Measurements from ENCODE around the gene RHOB. TPM values are rescaled to one million over a fixed set of nuclear protein-coding genes. Genes with fewer than 3 reads are reported as not detected.
"Not testable (repeated sequence)": the region's sequence is repeated elsewhere in the genome, so short reads cannot be mapped to it uniquely, and the experiment has no call there.

The RHOB gene
- total and polyA plus RNA-seq, 4 experiments from 2014 or later = 0.68 to 8.9 (median 4.4) TPM

DNA sequence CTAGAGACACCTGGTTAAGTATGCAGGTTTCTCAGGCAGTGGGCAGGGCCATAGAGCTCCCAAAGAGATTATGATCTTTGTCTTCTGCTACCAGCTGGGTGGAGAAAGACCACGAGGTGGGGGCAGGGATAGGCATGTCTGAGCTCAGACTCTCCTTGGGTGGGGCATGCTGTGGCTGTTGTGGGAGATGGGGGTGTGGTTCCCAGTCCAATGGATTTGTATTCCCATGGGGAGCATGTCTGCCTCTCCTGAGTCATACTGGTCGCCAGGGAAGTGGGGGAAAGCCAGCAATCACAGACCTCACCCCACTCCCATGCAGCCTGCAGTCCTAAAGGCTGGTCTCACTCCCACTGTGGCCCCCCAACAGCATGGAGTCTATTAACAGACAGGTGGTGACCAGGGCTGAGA, 31.4 kb upstream of the RHOB start:
- H3K9me3 ChIP-seq (ENCODE audit: control insufficient read depth in 1 of 2, low read length in 2 of 2) = no peaks in the 10 kb centered on the region
- peaks cover 0 to 2% (median under 1%) of the 10 kb centered on the region in 4 donors for H3K4me1 Mint-ChIP-seq
- intact Hi-C loops (cut with micrococcal nuclease) = no loop called here
- H3K27ac ChIP-seq (ENCODE audit: low read depth, low read length) = no peak overlapping the region
- ChIA-PET CTCF (ENCODE audit: partially characterized antibody) (interaction anchor here (0.7 to 6.6 kb wide), 3 partner anchors 8 to 226 kb away, joined by 4 to 94 read pairs (median 93); no protein-coding TSS in a partner anchor), POLR2A (ENCODE audit: partially characterized antibody) (no interaction called here)
- H3K4me3 ChIP-seq (ENCODE audit: low read length in 2 of 2) = no peak overlapping the region
- no peak overlapping the region for H3K27ac Mint-ChIP-seq
- H3K27me3 ChIP-seq (ENCODE audit: insufficient read depth, low read length) = no peaks in the 10 kb centered on the region
- DNase-seq = no peak
- H3K27me3 Mint-ChIP-seq = peaks cover 8 to 14% of the 10 kb centered on the region in 2 donors
- H3K9me3 Mint-ChIP-seq = peaks cover 0 to under 1% (median 0%) of the 10 kb centered on the region in 8 donors
- no peak overlapping the region for H3K4me3 Mint-ChIP-seq
- H3K36me3 Mint-ChIP-seq = no peaks in the 10 kb centered on the region
- no peaks in the 10 kb centered on the region for H3K4me1 ChIP-seq (ENCODE audit: insufficient read depth, low read length)
- H3K36me3 ChIP-seq (ENCODE audit: insufficient read depth, low read length) = no peaks in the 10 kb centered on the region

DNA sequence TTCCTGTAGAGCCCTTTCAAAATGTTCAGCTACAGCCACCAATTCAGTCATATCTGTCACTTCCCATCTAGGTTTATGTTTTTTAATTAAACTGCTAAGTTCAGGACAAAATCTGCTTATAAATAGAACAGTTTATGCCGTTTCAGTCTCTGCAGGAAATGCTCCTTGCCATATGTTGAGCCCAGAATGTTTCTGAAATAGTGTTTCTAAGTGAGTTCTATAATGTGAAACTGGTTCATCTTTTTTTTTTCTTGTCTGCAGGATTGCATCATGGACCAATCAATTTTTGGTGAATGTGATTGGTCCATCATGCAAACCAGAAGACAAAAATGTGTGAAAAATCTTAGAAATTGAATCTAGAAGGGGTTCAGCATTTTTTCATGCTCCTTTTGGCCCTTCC, 30.2 kb upstream of the RHOB start:
- H3K27ac Mint-ChIP-seq = no peak overlapping the region
- Histone ChIP-seq H3K27me3 (ENCODE audit: insufficient read depth, low read length) (no peaks in the 10 kb centered on the region), H3K4me1 (ENCODE audit: insufficient read depth, low read length) (no peaks in the 10 kb centered on the region), H3K9me3 (ENCODE audit: control insufficient read depth in 1 of 2, low read length in 2 of 2) (no peaks in the 10 kb centered on the region), H3K27ac (ENCODE audit: low read depth, low read length) (no peak overlapping the region), H3K4me3 (ENCODE audit: low read length in 2 of 2) (no peak overlapping the region), H3K36me3 (ENCODE audit: insufficient read depth, low read length) (no peaks in the 10 kb centered on the region)
- no peaks in the 10 kb centered on the region for H3K4me1 Mint-ChIP-seq
- H3K36me3 Mint-ChIP-seq = no peaks in the 10 kb centered on the region
- ChIA-PET CTCF (ENCODE audit: partially characterized antibody) (no interaction called here), POLR2A (ENCODE audit: partially characterized antibody) (no interaction called here)
- no peak for DNase-seq
- peaks cover 8 to 10% of the 10 kb centered on the region in 2 donors for H3K27me3 Mint-ChIP-seq
- no peaks in the 10 kb centered on the region for H3K9me3 Mint-ChIP-seq
- H3K4me3 Mint-ChIP-seq = no peak overlapping the region
- intact Hi-C loops (cut with micrococcal nuclease) = no loop called here

DNA sequence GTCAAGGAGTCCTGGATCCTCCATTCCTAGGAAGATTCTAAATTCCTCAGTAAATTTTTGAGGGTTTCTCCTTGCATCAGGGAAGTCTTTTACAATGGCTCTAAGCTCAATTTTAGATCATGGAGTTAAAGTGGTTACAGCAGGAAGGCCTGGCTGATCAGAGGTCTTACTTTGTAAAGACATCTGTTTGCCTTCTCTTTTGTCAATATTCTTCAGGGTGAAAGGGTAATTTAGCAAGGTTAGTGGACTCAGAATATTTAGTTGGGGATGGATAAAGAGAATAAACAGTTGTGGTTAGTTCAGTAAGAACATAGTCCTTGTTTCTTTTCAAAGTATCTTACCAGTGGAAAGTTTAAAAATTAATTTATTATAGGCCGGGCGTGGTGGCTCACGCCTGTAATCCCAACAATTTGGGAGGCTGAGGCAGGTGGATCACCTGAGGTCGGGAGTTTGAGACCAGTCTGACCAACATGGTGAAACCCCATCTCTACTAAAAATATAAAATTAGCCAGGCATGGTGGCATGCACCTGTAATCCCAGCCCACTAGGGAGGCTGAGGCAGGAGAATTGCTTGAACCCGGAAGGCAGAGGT, 29.5 kb upstream of the RHOB start:
- H3K27ac Mint-ChIP-seq; H3K9me3 Mint-ChIP-seq; H3K27me3 Mint-ChIP-seq; H3K36me3 Mint-ChIP-seq; H3K4me1 ChIP-seq (ENCODE audit: insufficient read depth, low read length); H3K4me3 Mint-ChIP-seq; H3K36me3 ChIP-seq (ENCODE audit: insufficient read depth, low read length); H3K4me3 ChIP-seq (ENCODE audit: low read length in 2 of 2); intact Hi-C loops (cut with micrococcal nuclease); H3K27me3 ChIP-seq (ENCODE audit: insufficient read depth, low read length); H3K27ac ChIP-seq (ENCODE audit: low read depth, low read length); POLR2A ChIA-PET (ENCODE audit: partially characterized antibody); CTCF ChIA-PET (ENCODE audit: partially characterized antibody); H3K9me3 ChIP-seq (ENCODE audit: control insufficient read depth in 1 of 2, low read length in 2 of 2); H3K4me1 Mint-ChIP-seq; DNase-seq: not testable (repeated sequence)

DNA sequence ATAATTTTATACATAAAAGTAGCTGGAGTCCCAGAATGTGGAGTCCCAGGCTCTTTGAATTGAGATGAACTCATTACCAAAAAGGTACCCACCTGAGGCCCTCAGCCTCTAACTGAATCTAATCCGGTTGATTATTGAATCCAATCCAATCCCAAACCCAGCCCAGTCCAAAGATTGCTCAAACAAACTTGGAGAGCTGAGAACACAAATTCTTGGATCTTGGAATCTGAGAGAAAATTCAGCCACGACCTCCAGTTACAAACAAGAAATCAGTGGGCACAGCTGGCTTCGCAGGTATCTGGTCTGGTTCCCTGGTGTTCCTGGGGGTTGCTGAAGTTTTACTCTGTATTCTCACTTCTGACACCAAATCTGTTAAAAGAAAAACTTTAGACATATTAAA, 28.4 kb upstream of the RHOB start:
- H3K27me3 ChIP-seq (ENCODE audit: insufficient read depth, low read length) = no peaks in the 10 kb centered on the region
- H3K36me3 Mint-ChIP-seq = no peaks in the 10 kb centered on the region
- no peaks in the 10 kb centered on the region for H3K36me3 ChIP-seq (ENCODE audit: insufficient read depth, low read length)
- H3K9me3 Mint-ChIP-seq = no peaks in the 10 kb centered on the region
- no peaks in the 10 kb centered on the region for H3K9me3 ChIP-seq (ENCODE audit: control insufficient read depth in 1 of 2, low read length in 2 of 2)
- H3K27ac ChIP-seq (ENCODE audit: low read depth, low read length) = no peak overlapping the region
- peaks cover 0 to under 1% (median 0%) of the 10 kb centered on the region in 4 donors for H3K4me1 Mint-ChIP-seq
- peaks cover 5 to 8% of the 10 kb centered on the region in 2 donors for H3K27me3 Mint-ChIP-seq
- no peak overlapping the region for H3K4me3 Mint-ChIP-seq
- CTCF ChIA-PET (ENCODE audit: partially characterized antibody) = interaction anchor here (10.1 kb wide), 1 partner anchor 6 kb away, joined by 93 read pairs; no protein-coding TSS in a partner anchor
- H3K4me1 ChIP-seq (ENCODE audit: insufficient read depth, low read length) = no peaks in the 10 kb centered on the region
- DNase-seq = no peak
- intact Hi-C loops (cut with micrococcal nuclease) = no loop called here
- H3K27ac Mint-ChIP-seq = no peak overlapping the region
- H3K4me3 ChIP-seq (ENCODE audit: low read length in 2 of 2) = no peak overlapping the region
- POLR2A ChIA-PET (ENCODE audit: partially characterized antibody) = no interaction called here

DNA sequence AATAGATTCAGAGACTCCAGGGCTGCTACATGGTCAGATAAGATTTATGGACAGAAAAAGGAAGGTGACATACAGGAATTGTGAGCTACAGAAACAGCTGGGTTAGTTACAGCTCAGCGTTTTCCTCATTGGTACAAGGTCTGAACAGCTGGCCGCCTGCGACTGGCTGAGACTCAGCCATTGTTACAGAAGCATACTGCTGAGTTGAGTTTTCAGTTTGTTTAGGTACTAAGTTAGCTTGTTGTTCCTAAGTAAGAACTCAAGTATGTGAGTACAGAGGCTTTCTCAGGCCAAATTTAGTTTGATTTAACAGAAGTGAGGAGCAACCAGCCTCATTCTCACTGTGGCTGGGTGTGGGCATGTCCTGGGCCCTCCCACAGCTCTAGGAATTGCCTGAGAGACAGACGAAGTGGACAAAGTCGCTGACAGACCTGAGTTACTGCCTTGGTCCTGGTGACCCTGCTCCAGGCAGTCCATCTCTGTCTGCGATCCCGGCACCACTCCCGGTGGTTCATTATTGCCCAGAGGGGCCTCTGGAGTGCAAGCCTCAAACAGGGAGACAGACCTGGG, 27.8 kb upstream of the RHOB start:
- Histone ChIP-seq H3K9me3 (ENCODE audit: control insufficient read depth in 1 of 2, low read length in 2 of 2) (no peaks in the 10 kb centered on the region), H3K4me3 (ENCODE audit: low read length in 2 of 2) (no peak overlapping the region), H3K4me1 (ENCODE audit: insufficient read depth, low read length) (peaks cover under 1% of the 10 kb centered on the region), H3K27ac (ENCODE audit: low read depth, low read length) (no peak overlapping the region), H3K36me3 (ENCODE audit: insufficient read depth, low read length) (no peaks in the 10 kb centered on the region), H3K27me3 (ENCODE audit: insufficient read depth, low read length) (no peaks in the 10 kb centered on the region)
- Mint-ChIP-seq H3K36me3 (no peaks in the 10 kb centered on the region), H3K9me3 (no peaks in the 10 kb centered on the region), H3K4me3 (no peak overlapping the region), H3K27ac (no peak overlapping the region), H3K27me3 (peaks cover 5 to 8% of the 10 kb centered on the region in 2 donors), H3K4me1 (peaks cover 0 to 5% (median 1%) of the 10 kb centered on the region in 4 donors)
- intact Hi-C loops (cut with micrococcal nuclease) = no loop called here
- POLR2A ChIA-PET (ENCODE audit: partially characterized antibody) = no interaction called here
- CTCF ChIA-PET (ENCODE audit: partially characterized antibody) = interaction anchor here (10.1 kb wide), 1 partner anchor 7 kb away, joined by 93 read pairs; no protein-coding TSS in a partner anchor
- DNase-seq = no peak

DNA sequence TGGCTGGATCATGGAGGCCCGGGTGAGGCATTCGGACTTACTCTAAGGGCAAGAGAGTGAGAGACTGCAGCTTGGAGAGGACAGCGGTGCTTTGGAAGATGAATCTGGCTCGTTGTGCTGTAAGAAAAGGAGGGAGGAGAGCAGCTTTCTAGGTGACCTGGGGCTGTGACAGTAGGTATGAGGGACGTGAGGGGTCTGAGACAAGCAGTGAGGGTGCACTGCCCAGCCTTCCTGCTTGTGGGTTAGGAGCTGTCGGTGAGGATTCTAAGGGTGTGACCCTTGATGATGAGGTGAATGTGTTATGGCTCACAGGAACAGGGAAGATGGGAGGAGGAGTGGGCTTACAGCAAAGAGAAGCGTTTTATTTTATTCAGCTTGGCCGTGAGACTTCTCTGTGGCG, 27.1 kb upstream of the RHOB start:
- ChIA-PET POLR2A (ENCODE audit: partially characterized antibody) (no interaction called here), CTCF (ENCODE audit: partially characterized antibody) (interaction anchor here (10.1 kb wide), 1 partner anchor 7 kb away, joined by 93 read pairs; no protein-coding TSS in a partner anchor)
- H3K4me3 ChIP-seq (ENCODE audit: low read length in 2 of 2) = no peak overlapping the region
- H3K4me3 Mint-ChIP-seq = no peak overlapping the region
- DNase-seq = no peak
- peaks cover 8% of the 10 kb centered on the region for H3K4me1 ChIP-seq (ENCODE audit: insufficient read depth, low read length)
- no peaks in the 10 kb centered on the region for H3K9me3 ChIP-seq (ENCODE audit: control insufficient read depth in 1 of 2, low read length in 2 of 2)
- no peak overlapping the region for H3K27ac ChIP-seq (ENCODE audit: low read depth, low read length)
- H3K9me3 Mint-ChIP-seq = no peaks in the 10 kb centered on the region
- H3K27me3 Mint-ChIP-seq = peaks cover 5 to 8% of the 10 kb centered on the region in 2 donors
- peaks cover 5 to 11% (median 6%) of the 10 kb centered on the region in 4 donors for H3K4me1 Mint-ChIP-seq
- H3K27ac Mint-ChIP-seq = no peak overlapping the region
- no peaks in the 10 kb centered on the region for H3K36me3 ChIP-seq (ENCODE audit: insufficient read depth, low read length)
- H3K27me3 ChIP-seq (ENCODE audit: insufficient read depth, low read length) = no peaks in the 10 kb centered on the region
- intact Hi-C loops (cut with micrococcal nuclease) = no loop called here
- no peaks in the 10 kb centered on the region for H3K36me3 Mint-ChIP-seq

DNA sequence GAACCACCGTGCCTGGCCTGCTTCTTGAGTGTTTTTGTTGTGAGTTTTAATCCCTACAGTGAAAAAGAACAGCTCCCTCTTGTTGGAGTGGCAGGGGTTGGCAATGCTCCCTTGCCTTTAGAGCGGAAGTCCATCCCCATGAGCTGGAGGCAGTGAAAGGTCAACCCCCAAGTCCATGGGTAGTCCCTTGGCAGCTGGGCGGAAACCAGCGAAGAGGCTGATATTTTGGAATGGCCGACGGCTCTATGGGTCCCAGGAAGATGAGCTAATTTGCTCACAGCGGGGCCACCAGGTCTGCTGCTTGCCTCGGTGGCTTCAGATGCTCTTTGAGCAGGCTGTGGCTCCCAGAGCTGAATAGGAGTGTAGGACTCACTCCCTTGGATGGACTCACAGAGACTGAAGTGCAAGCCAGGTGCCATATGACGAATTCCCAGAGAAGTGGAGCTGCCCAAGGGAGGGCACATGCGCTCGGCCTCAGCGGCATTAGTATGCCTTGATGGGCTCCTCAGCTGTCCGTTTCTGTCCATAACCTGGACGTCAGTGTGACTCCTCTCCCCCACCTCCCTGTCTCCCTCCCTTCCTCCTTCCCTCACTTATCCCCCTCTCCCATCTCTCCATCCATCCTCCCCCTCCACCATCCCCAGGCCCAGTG, 25.4 kb upstream of the RHOB start:
- Histone ChIP-seq H3K27ac (ENCODE audit: low read depth, low read length) (no peak overlapping the region), H3K36me3 (ENCODE audit: insufficient read depth, low read length) (no peaks in the 10 kb centered on the region), H3K27me3 (ENCODE audit: insufficient read depth, low read length) (no peaks in the 10 kb centered on the region), H3K4me1 (ENCODE audit: insufficient read depth, low read length) (peaks cover 15% of the 10 kb centered on the region), H3K9me3 (ENCODE audit: control insufficient read depth in 1 of 2, low read length in 2 of 2) (no peaks in the 10 kb centered on the region), H3K4me3 (ENCODE audit: low read length in 2 of 2) (no peak overlapping the region)
- H3K4me3 Mint-ChIP-seq = no peak overlapping the region
- ChIA-PET POLR2A (ENCODE audit: partially characterized antibody) (no interaction called here), CTCF (ENCODE audit: partially characterized antibody) (interaction anchor here (1.6 to 10.1 kb wide), 2 partner anchors 9 to 221 kb away, joined by 3 to 93 read pairs; no protein-coding TSS in a partner anchor)
- H3K27me3 Mint-ChIP-seq = peaks cover 4 to 8% of the 10 kb centered on the region in 2 donors
- peaks cover 11 to 22% (median 15%) of the 10 kb centered on the region in 4 donors for H3K4me1 Mint-ChIP-seq
- intact Hi-C loops (cut with micrococcal nuclease) = no loop called here
- DNase-seq = no peak
- no peak overlapping the region for H3K27ac Mint-ChIP-seq
- H3K36me3 Mint-ChIP-seq = no peaks in the 10 kb centered on the region
- no peaks in the 10 kb centered on the region for H3K9me3 Mint-ChIP-seq

Data from CD4-positive, alpha-beta memory T cell (primary cell).